HEK293 (cell line): ENCODE data around the gene HHAT.

Experiments used
- BCL11A ChIP-seq: fragments of 450-650 bp; formaldehyde crosslinking; IDR thresholded peaks from 2 replicates; pipeline ENCODE4 v1.5.1; 2016; ENCODE audit warnings: low read depth, missing biosample characterization, missing genetic modification characterization
- BCL11B ChIP-seq: fragments of 450-650 bp; formaldehyde crosslinking; IDR thresholded peaks from 2 replicates; pipeline ENCODE4 v1.5.1; 2016; ENCODE audit warnings: low read depth, missing biosample characterization, missing genetic modification characterization
- CTCF ChIP-seq: fragments of 450-650 bp; formaldehyde crosslinking; IDR thresholded peaks from 2 replicates; pipeline ENCODE4 v1.5.1; 2016; ENCODE audit warnings: missing biosample characterization, missing genetic modification characterization
- KLF9 ChIP-seq: fragments of 450-650 bp; formaldehyde crosslinking; IDR thresholded peaks from 2 replicates; pipeline ENCODE4 v1.5.1; 2016; ENCODE audit warnings: missing biosample characterization, missing genetic modification characterization, low read depth
- ZNF510 ChIP-seq: fragments of 450-650 bp; formaldehyde crosslinking; IDR thresholded peaks from 2 replicates; pipeline ENCODE4 v1.5.1; 2018; ENCODE audit warnings: mild to moderate bottlenecking, missing genetic modification characterization, missing biosample characterization; ENCODE audit not compliant: insufficient replicate concordance
- TF ChIP-seq, protein P1 (sequence below): fragments of 450-650 bp; formaldehyde crosslinking; IDR thresholded peaks from 2 replicates; pipeline ENCODE4; 2016; ENCODE audit warnings: missing biosample characterization, missing genetic modification characterization

DNA sequence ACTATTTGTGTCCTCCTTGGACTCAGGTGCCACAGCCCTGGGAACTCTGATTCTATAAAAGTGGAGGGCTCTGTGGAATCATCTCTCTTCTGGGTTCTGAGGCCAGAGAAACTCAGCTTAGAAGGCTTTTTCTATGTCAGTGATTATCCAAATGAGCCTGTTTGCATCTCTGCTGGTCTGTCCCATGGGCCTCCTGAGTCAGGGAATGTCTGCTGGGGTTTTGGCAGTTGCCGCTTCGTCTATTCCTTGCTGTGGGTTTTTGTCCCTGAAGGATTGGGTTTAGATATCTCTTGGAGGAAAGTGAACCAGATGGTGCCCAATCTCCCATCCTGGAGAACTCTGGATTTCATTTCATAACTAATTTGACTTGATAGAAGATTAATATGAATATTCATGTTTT lies 297.6 kb downstream of the HHAT start:
- TF ChIP-seq ZNF510 (no peak), KLF9 (tag by site-specific recombination) (no peak), BCL11B (tag by site-specific recombination) (no peak), CTCF (tag by site-specific recombination) (no peak), BCL11A (no peak)
- TF ChIP-seq, protein P1, sequence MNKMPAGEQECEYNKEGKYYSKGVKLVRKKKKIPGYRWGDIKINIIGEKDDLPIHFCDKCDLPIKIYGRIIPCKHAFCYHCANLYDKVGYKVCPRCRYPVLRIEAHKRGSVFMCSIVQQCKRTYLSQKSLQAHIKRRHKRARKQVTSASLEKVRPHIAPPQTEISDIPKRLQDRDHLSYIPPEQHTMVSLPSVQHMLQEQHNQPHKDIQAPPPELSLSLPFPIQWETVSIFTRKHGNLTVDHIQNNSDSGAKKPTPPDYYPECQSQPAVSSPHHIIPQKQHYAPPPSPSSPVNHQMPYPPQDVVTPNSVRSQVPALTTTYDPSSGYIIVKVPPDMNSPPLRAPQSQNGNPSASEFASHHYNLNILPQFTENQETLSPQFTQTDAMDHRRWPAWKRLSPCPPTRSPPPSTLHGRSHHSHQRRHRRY (tag by site-specific recombination) = no peak
